ENCODE data around the gene CCDC91. TPM values are rescaled to one million over a fixed set of nuclear protein-coding genes. Genes with fewer than 3 reads are reported as not detected.

CCDC91 gene
- total and polyA plus RNA-seq, 5 experiments from 2014 or later, result 57.7 to 84.6 (median 73.5) TPM

- POLR2A ChIA-PET, result no interaction called here
- ATAC-seq, result no peak
- DNase-seq, result no peak
- peaks cover 0 to 4% (median 0%) of the 10 kb centered on the region in 9 donors for H3K9me3 Mint-ChIP-seq
- H3K27ac Mint-ChIP-seq, result no peak overlapping the region
- H3K36me3 Mint-ChIP-seq, result peaks cover 6 to 20% (median 10%) of the 10 kb centered on the region in 3 donors
- peaks cover 0 to 6% (median 3%) of the 10 kb centered on the region in 4 donors for H3K4me1 Mint-ChIP-seq
- H3K4me3 Mint-ChIP-seq, result no peak overlapping the region
- H3K27me3 Mint-ChIP-seq, result no peaks in the 10 kb centered on the region
Observed at GRCh38 chr12:28537474-28537873, 347.2 kb downstream of the CCDC91 start.

- Mint-ChIP-seq H3K4me3 (no peak overlapping the region), H3K27me3 (no peaks in the 10 kb centered on the region), H3K27ac (no peak overlapping the region), H3K4me1 (peaks cover 4 to 13% (median 6%) of the 10 kb centered on the region in 4 donors), H3K9me3 (peaks cover 0 to 4% (median 0%) of the 10 kb centered on the region in 9 donors), H3K36me3 (peaks cover 12 to 25% (median 20%) of the 10 kb centered on the region in 3 donors)
- POLR2A ChIA-PET, result no interaction called here
- ATAC-seq, result no peak
- DNase-seq, result no peak
Observed at GRCh38 chr12:28539691-28540323, 349.6 kb downstream of the CCDC91 start.

- Mint-ChIP-seq H3K27me3 (no peaks in the 10 kb centered on the region), H3K36me3 (peaks cover 16 to 21% (median 17%) of the 10 kb centered on the region in 3 donors), H3K4me1 (peaks cover 4 to 13% (median 6%) of the 10 kb centered on the region in 4 donors), H3K27ac (no peak overlapping the region), H3K4me3 (no peak overlapping the region), H3K9me3 (peaks cover 0 to 4% (median 0%) of the 10 kb centered on the region in 9 donors)
- DNase-seq (no peak), ATAC-seq (no peak)
- POLR2A ChIA-PET, result no interaction called here
Observed at GRCh38 chr12:28540324-28540714, 350.1 kb downstream of the CCDC91 start.

GRCh38 chr12:28543021-28543890 is 353.0 kb downstream of the CCDC91 start:
- H3K4me3 Mint-ChIP-seq, result peak overlapping the region in 2 of 10 donors; percentile 58 to 66
- H3K9me3 Mint-ChIP-seq, result no peaks in the 10 kb centered on the region
- no peak for ATAC-seq
- POLR2A ChIA-PET, result no interaction called here
- H3K27ac Mint-ChIP-seq, result peak overlapping the region in 2 of 10 donors; percentile 26 to 70
- peaks cover 10 to 24% (median 16%) of the 10 kb centered on the region in 3 donors for H3K36me3 Mint-ChIP-seq
- DNase-seq, result peak in 1 of 10 donors; percentile 8
- peaks cover 4 to 13% (median 5%) of the 10 kb centered on the region in 4 donors for H3K4me1 Mint-ChIP-seq
- H3K27me3 Mint-ChIP-seq, result no peaks in the 10 kb centered on the region

DNA sequence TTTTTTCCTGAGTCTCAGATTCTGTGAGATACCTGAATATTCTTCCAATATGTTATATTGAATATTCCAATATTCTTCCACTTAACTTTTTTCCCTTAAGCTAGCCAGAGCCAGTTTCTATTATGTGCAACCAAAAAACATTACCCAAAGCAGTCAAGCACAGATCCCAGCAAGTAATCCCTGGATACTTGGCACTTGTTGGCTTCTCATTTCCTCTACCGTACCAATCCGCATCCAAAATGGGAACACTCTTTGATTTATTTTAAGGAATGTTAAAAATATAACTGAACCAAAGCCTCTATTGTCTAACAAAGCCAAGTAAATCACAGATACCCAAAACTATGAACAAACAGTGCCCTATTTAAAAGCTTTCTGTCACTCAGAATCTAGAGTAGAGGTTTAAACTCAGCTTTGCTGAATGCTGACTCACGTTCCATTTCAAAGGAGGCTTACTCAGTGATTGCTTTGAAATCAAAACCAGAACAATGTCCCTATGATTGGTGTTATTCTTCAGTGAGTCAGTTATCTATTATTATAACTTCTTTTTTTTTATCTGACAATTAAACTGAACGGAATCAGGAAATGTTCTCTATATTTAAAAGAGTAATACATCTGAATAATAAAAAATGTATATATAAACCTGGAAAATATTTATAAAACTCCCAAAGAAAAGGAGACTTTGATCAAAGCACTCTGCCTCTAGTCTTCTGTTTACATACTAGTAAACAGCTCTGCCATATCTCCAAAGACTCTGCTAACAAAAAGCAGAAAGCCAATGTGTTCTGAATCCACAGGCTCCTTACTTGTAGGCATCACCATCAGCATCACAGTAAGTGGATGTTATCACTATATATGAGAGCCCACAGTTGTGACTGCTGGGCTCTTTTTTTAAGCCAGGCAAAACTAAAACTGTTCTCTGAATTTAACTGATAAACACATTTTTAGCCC is 360.8 kb downstream of the CCDC91 start:
- no peak overlapping the region for H3K4me3 Mint-ChIP-seq
- no peak for ATAC-seq
- no peaks in the 10 kb centered on the region for H3K9me3 Mint-ChIP-seq
- no peaks in the 10 kb centered on the region for H3K4me1 Mint-ChIP-seq
- no peak for DNase-seq
- no peak overlapping the region for H3K27ac Mint-ChIP-seq
- H3K36me3 Mint-ChIP-seq, result peaks cover 5 to 30% (median 29%) of the 10 kb centered on the region in 3 donors
- H3K27me3 Mint-ChIP-seq, result no peaks in the 10 kb centered on the region
- POLR2A ChIA-PET, result no interaction called here

- Mint-ChIP-seq H3K36me3 (peaks cover 11 to 28% (median 28%) of the 10 kb centered on the region in 3 donors), H3K27me3 (no peaks in the 10 kb centered on the region), H3K27ac (peak overlapping the region in 1 of 10 donors; percentile 50), H3K4me3 (no peak overlapping the region), H3K9me3 (no peaks in the 10 kb centered on the region), H3K4me1 (no peaks in the 10 kb centered on the region)
- ATAC-seq, result no peak
- POLR2A ChIA-PET, result no interaction called here
- no peak for DNase-seq
Observed at GRCh38 chr12:28552251-28552970, 362.2 kb downstream of the CCDC91 start.

DNA sequence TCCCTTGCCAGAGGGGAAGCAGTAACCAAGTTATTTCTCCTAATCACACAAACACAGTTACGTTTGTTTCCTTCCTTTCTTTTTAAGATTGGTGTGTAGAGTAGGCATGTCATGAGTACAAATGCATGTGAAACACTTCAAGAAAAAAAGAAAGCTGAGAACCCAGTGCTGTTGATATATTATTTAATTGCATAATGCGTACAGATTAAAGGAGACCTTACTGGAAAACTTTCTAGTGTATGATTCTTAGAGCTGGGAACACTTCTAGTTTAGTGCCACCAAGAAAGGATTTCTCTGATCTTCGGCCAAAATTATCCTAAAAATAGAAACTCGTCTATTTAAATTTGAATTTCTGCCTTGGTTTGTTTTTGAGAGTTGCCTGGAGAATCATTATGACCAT is 365.5 kb downstream of the CCDC91 start:
- no peak overlapping the region for H3K27ac Mint-ChIP-seq
- no peaks in the 10 kb centered on the region for H3K9me3 Mint-ChIP-seq
- no peak for DNase-seq
- H3K4me3 Mint-ChIP-seq, result no peak overlapping the region
- no peaks in the 10 kb centered on the region for H3K27me3 Mint-ChIP-seq
- POLR2A ChIA-PET, result no interaction called here
- H3K4me1 Mint-ChIP-seq, result no peaks in the 10 kb centered on the region
- ATAC-seq, result no peak
- H3K36me3 Mint-ChIP-seq, result peaks cover 6 to 33% (median 31%) of the 10 kb centered on the region in 3 donors

GRCh38 chr12:28558250-28558649 is 368.0 kb downstream of the CCDC91 start:
- DNase-seq, result no peak
- Mint-ChIP-seq H3K36me3 (peaks cover 6 to 34% (median 25%) of the 10 kb centered on the region in 3 donors), H3K4me3 (no peak overlapping the region), H3K9me3 (no peaks in the 10 kb centered on the region), H3K4me1 (no peaks in the 10 kb centered on the region), H3K27ac (no peak overlapping the region), H3K27me3 (no peaks in the 10 kb centered on the region)
- POLR2A ChIA-PET, result no interaction called here
- ATAC-seq, result no peak

DNA sequence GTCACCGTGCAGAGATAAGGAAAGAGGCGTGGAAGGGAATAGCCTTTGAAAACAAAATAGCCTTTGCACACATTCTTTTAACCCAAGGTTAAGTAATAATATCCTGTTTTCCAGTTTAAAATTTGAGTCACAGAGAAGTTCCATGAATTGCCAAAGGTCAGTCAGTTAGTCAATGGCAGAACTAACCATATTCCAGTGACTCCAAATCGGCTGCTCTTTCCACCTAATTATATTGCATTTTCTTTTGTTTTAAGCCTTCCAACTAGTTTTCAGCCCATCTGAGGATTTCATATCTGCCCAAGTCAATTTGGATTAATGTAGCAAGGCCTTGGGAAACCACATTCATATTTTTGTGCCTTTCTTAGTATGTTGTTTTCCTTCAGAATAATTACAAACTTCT is 373.0 kb downstream of the CCDC91 start:
- H3K27me3 Mint-ChIP-seq, result no peaks in the 10 kb centered on the region
- peak overlapping the region in 1 of 10 donors; percentile 69 for H3K27ac Mint-ChIP-seq
- no peak overlapping the region for H3K4me3 Mint-ChIP-seq
- DNase-seq (no peak), ATAC-seq (no peak)
- H3K36me3 Mint-ChIP-seq, result peaks cover 0 to 29% (median 22%) of the 10 kb centered on the region in 3 donors
- POLR2A ChIA-PET, result no interaction called here
- H3K9me3 Mint-ChIP-seq, result no peaks in the 10 kb centered on the region
- H3K4me1 Mint-ChIP-seq, result no peaks in the 10 kb centered on the region

GRCh38 chr12:28563936-28564335 is 373.7 kb downstream of the CCDC91 start:
- no peak for ATAC-seq
- no peaks in the 10 kb centered on the region for H3K9me3 Mint-ChIP-seq
- H3K4me3 Mint-ChIP-seq, result no peak overlapping the region
- no peak for DNase-seq
- no peaks in the 10 kb centered on the region for H3K27me3 Mint-ChIP-seq
- POLR2A ChIA-PET, result no interaction called here
- peaks cover 0 to 24% (median 18%) of the 10 kb centered on the region in 3 donors for H3K36me3 Mint-ChIP-seq
- H3K27ac Mint-ChIP-seq, result no peak overlapping the region
- H3K4me1 Mint-ChIP-seq, result no peaks in the 10 kb centered on the region

DNA sequence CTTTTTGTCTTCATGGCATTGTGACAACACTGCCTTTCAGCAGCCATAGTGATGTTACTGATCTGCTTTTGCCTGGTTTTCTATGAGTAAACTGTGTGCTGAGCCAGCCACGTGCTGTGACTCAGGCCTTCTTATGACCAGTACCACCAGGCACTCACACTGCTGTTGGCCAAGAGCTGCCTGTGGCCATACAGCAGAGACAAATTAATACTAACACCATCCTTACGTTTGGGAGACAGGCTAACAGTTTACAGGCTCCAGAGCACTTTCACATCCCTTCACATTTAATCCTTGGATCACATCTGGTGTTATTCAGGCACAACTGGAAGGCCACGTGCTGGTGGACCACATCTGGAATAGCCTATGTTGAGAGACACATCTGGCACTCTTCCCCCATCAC is 377.9 kb downstream of the CCDC91 start:
- Mint-ChIP-seq H3K9me3 (no peaks in the 10 kb centered on the region), H3K27ac (no peak overlapping the region), H3K4me3 (no peak overlapping the region), H3K36me3 (peaks cover 0 to 18% (median 14%) of the 10 kb centered on the region in 3 donors), H3K4me1 (no peaks in the 10 kb centered on the region), H3K27me3 (no peaks in the 10 kb centered on the region)
- DNase-seq (no peak), ATAC-seq (no peak)
- POLR2A ChIA-PET, result no interaction called here

DNA sequence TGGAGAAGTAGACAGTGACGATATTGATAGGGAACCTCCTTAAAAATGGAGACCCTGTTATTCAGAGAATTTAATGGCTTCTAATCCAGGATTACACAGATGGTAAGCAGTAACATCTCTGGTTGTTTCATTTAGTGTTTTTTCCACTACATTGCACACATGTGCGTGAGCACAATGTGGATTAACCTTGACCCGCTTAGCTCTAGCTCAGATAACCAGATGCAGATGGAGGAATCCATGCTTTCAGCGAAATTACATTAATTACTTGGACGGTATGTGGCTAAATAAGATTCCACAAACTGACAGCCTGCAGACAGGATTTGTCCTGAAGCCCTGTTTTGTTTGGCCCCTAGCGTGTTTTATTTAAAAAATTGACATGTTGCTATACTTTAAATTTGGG is 378.4 kb downstream of the CCDC91 start:
- H3K4me1 Mint-ChIP-seq, result no peaks in the 10 kb centered on the region
- peaks cover 0 to 14% (median 13%) of the 10 kb centered on the region in 3 donors for H3K36me3 Mint-ChIP-seq
- POLR2A ChIA-PET, result no interaction called here
- no peaks in the 10 kb centered on the region for H3K9me3 Mint-ChIP-seq
- no peak overlapping the region for H3K27ac Mint-ChIP-seq
- DNase-seq (no peak), ATAC-seq (no peak)
- H3K4me3 Mint-ChIP-seq, result no peak overlapping the region
- no peaks in the 10 kb centered on the region for H3K27me3 Mint-ChIP-seq
